ENCODE data around the gene INTS4. TPM values are rescaled to one million over a fixed set of nuclear protein-coding genes. Genes with fewer than 3 reads are reported as not detected.

INTS4 gene
- polyA plus RNA-seq, 1 of the 3 experiments (the other 2 are of a cell fraction): 23.0 TPM

GRCh38 chr11:77876045-77876444 is 118.4 kb downstream of the INTS4 start:
- no peak for DNase-seq

GRCh38 chr11:77874206-77874605 is 120.3 kb downstream of the INTS4 start:
- POLR2A ChIA-PET: no interaction called here
- no peak overlapping the region for H3K9ac ChIP-seq
- CTCF ChIA-PET: interaction anchor here (2.0 kb wide), 1 partner anchor 172 kb away, joined by 5 read pairs; no protein-coding TSS in a partner anchor
- TF ChIP-seq ZBTB33 (IDR thresholded peaks at IDR 0.05; ENCODE audit: borderline replicate concordance, low read depth) (no peak), JUND (IDR thresholded peaks at IDR 0.05) (no peak), SIN3A (IDR thresholded peaks at IDR 0.05; ENCODE audit: borderline replicate concordance, low read depth, low read length) (no peak), FOXJ3 (CRISPR knock-in tag; IDR thresholded peaks at IDR 0.05) (no peak), RXRA (IDR thresholded peaks at IDR 0.05; ENCODE audit: borderline replicate concordance, low read depth) (no peak), USF1 (IDR thresholded peaks at IDR 0.05; ENCODE audit: borderline replicate concordance, low read depth) (no peak), EZH2phosphoT487 (IDR thresholded peaks at IDR 0.05; ENCODE audit: borderline replicate concordance, low read depth) (no peak), YY1 (IDR thresholded peaks at IDR 0.05; ENCODE audit: low read depth) (no peak), RCOR1 (IDR thresholded peaks at IDR 0.05; ENCODE audit: low read length) (no peak), CTCF (IDR thresholded peaks at IDR 0.05) (no peak), GABPA (IDR thresholded peaks at IDR 0.05; ENCODE audit: low read depth) (no peak)
- H3K4me2 ChIP-seq: no peak overlapping the region
- H3K9me2 ChIP-seq: no peaks in the 10 kb centered on the region
- H3K27me3 ChIP-seq (ENCODE audit: insufficient read depth): no peaks in the 10 kb centered on the region
- H3F3A ChIP-seq (replicated peaks; ENCODE audit: insufficient read depth): peaks cover 5% of the 10 kb centered on the region
- H3K27ac ChIP-seq (ENCODE audit: low read depth in 2 of 2, low read length in 1 of 2): no peak overlapping the region
- H4K20me1 ChIP-seq (ENCODE audit: insufficient read depth): no peaks in the 10 kb centered on the region
- no peaks in the 10 kb centered on the region for H3K9me3 ChIP-seq
- no peak for DNase-seq
- peaks cover 4 to 6% of the 10 kb centered on the region in 2 experiments; a peak in 1 of 4 replicates for H3K4me1 ChIP-seq (ENCODE audit: control insufficient read depth in 1 of 2, insufficient read depth in 2 of 2, low read depth in 1 of 2, low read length in 1 of 2)
- no peak overlapping the region for H2AFZ ChIP-seq (ENCODE audit: low read depth)
- H3K36me3 ChIP-seq (replicated peaks in 1 of 2; ENCODE audit: control insufficient read depth in 1 of 2, insufficient read depth in 2 of 2, low read length in 1 of 2): peaks cover 42 to 64% of the 10 kb centered on the region in 2 experiments
- no peak overlapping the region for H3K4me3 ChIP-seq (ENCODE audit: low read depth in 2 of 2, low read length in 1 of 2)
- no peaks in the 10 kb centered on the region for H3K79me2 ChIP-seq (ENCODE audit: insufficient read depth)
- WGBS (ENCODE audit: low lambda C conversion rate): 100% methylated on average over 3 of the region's 3 CpGs

More at GRCh38 chr11:77876045-77876444, 118.4 kb downstream of the INTS4 start:
- ChIA-PET CTCF (no interaction called here), POLR2A (no interaction called here)
- peaks cover 5% of the 10 kb centered on the region for H3F3A ChIP-seq (replicated peaks; ENCODE audit: insufficient read depth)
- H3K27ac ChIP-seq (ENCODE audit: low read depth in 2 of 2, low read length in 1 of 2): no peak overlapping the region
- H3K4me1 ChIP-seq (ENCODE audit: control insufficient read depth in 1 of 2, insufficient read depth in 2 of 2, low read depth in 1 of 2, low read length in 1 of 2): peaks cover 4 to 8% of the 10 kb centered on the region in 2 experiments; a peak in 1 of 4 replicates
- no peak overlapping the region for H3K4me3 ChIP-seq (ENCODE audit: low read depth in 2 of 2, low read length in 1 of 2)
- no peak overlapping the region for H2AFZ ChIP-seq (ENCODE audit: low read depth)
- no peaks in the 10 kb centered on the region for H3K9me2 ChIP-seq
- TF ChIP-seq TCF12 (IDR thresholded peaks at IDR 0.05): no peak
- TF ChIP-seq CTCF (IDR thresholded peaks at IDR 0.05): no peak
- TF ChIP-seq TAF1 (IDR thresholded peaks at IDR 0.05; ENCODE audit: borderline replicate concordance, low read depth, low read length): no peak
- TF ChIP-seq RAD21 (IDR thresholded peaks at IDR 0.05; ENCODE audit: low read length): no peak
- TF ChIP-seq RCOR1 (IDR thresholded peaks at IDR 0.05; ENCODE audit: low read length): no peak
- no peak for TF ChIP-seq GATA2 (CRISPR knock-in tag; IDR thresholded peaks at IDR 0.05)
- no peak for TF ChIP-seq RFX5 (IDR thresholded peaks at IDR 0.05; ENCODE audit: low read length)
- no peak for TF ChIP-seq SMC3 (IDR thresholded peaks at IDR 0.05; ENCODE audit: low read depth, low read length)
- TF ChIP-seq CHD2 (IDR thresholded peaks at IDR 0.05; ENCODE audit: low read length, partially characterized antibody): no peak
- TF ChIP-seq RXRA (IDR thresholded peaks at IDR 0.05; ENCODE audit: borderline replicate concordance, low read depth): no peak
- WGBS (ENCODE audit: low lambda C conversion rate): 96% methylated on average over 3 of the region's 3 CpGs
- H3K27me3 ChIP-seq (ENCODE audit: insufficient read depth): no peaks in the 10 kb centered on the region
- no peak overlapping the region for H3K4me2 ChIP-seq
- no peak overlapping the region for H3K9ac ChIP-seq
- H3K79me2 ChIP-seq (ENCODE audit: insufficient read depth): no peaks in the 10 kb centered on the region
- no peaks in the 10 kb centered on the region for H4K20me1 ChIP-seq (ENCODE audit: insufficient read depth)
- H3K36me3 ChIP-seq (replicated peaks in 1 of 2; ENCODE audit: control insufficient read depth in 1 of 2, insufficient read depth in 2 of 2, low read length in 1 of 2): peaks cover 36 to 63% of the 10 kb centered on the region in 2 experiments
- H3K9me3 ChIP-seq: no peaks in the 10 kb centered on the region

Data from SK-N-SH (cell line).